GM12891 (cell line): ENCODE results near the gene MIF.

ENCODE experiments used
- POLR2A ChIP-seq: IDR thresholded peaks from 2 replicates; pipeline ENCODE4 v1.6.1; 2011; ENCODE audit warnings: low read depth, low read length, control low read depth
- POLR2AphosphoS5 ChIP-seq: IDR thresholded peaks from 2 replicates; pipeline ENCODE4 v1.6.1; 2011; ENCODE audit warnings: low read depth, low read length, control low read depth
- POU2F2 ChIP-seq: IDR thresholded peaks from 2 replicates; pipeline ENCODE4 v1.6.1; 2011; ENCODE audit warnings: low read depth, mild to moderate bottlenecking, control low read depth, low read length, moderate library complexity
- SPI1 ChIP-seq: IDR thresholded peaks from 2 replicates; pipeline ENCODE4 v1.6.1; 2011; ENCODE audit warnings: low read depth, low read length, control low read depth
- TAF1 ChIP-seq: IDR thresholded peaks from 2 replicates; pipeline ENCODE4 v1.6.1; 2011; ENCODE audit warnings: low read depth, low read length, control low read depth

GRCh38 chr22:23910496-23911190, 16.5 kb downstream of the MIF start:
- TF ChIP-seq POLR2AphosphoS5 (no peak), POU2F2 (no peak), POLR2A (no peak), TAF1 (no peak), SPI1 (no peak)
